T1000 (cell line): Measurements from ENCODE around the gene VCY.
"Not testable (repeated sequence)": the region's sequence is repeated elsewhere in the genome, so short reads cannot be mapped to it uniquely, and the experiment has no call there.

Experiments
- DNase-seq: peaks from one replicate; lab custom pipeline; 2025; ENCODE audit warnings: mixed read lengths; lab: John Stamatoyannopoulos, UW

VCY gene

DNA sequence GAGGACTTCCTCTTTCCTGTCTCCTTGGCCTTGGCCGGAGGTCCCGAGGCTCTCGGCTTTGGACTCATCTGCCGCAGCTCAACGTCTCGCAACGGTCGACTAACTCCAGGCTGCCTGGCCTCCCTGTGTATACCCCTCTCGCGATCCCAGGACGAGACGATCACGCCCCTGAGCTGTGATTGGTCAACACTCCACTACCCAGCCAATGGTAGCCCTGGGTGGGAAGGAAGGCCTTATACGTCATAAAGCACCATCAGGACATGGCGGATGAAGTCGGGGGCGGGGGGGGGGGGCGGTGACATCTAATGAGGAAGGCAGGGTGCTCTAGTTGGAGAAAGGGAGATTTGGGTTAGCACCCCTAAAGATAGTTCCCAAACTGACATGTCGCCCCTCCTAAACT lies at the start of gene VCY:
Gene VCY, minus strand, starts transcription at position 101 of the 400 bp plus-strand sequence. Its CDS starts 33 bp downstream, at position 68.
- DNase-seq, result not testable (repeated sequence)

DNA sequence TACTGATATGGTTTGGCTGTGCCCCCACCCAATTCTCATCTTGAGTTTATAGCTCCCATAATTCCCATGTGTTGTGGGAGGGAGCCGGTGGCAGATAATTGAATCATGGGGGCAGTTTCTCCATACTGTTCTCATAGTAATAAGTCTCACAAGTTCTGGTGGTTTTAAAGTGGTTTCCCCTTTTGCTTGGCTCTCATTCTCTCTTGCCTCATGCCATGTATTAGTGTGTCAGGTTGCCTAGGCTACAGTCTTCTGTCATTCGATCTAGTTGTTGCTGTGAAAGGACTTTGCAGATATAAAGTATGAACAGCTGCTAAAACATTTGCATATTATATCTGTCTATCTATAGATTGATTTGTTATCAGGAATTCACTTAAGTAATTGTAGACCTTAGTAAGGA lies 44.1 kb upstream of the VCY start:
- DNase-seq, result not testable (repeated sequence)

DNA sequence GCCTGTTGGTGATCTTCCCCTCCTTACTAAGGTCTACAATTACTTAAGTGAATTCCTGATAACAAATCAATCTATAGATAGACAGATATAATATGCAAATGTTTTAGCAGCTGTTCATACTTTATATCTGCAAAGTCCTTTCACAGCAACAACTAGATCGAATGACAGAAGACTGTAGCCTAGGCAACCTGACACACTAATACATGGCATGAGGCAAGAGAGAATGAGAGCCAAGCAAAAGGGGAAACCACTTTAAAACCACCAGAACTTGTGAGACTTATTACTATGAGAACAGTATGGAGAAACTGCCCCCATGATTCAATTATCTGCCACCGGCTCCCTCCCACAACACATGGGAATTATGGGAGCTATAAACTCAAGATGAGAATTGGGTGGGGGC lies 25.6 kb upstream of the VCY start:
- DNase-seq, result not testable (repeated sequence)

DNA sequence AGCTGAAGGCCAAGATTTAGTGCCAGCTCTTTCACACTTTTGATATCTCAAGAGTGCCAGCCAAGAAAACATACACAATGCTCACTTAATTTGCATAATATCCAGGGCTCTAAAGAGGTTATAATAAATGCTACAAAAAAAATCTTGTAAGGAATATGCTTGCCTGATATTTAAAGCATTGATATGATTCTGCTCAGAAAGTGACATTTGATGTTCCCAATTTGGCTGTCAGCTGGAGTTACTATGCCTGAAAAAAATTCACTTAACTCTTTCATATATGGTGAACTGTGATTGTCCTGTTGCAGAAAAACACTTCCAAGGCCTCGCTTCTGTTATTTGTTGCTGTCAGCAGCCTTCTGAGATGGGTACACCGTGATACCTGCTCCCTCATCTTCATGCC lies 43.9 kb downstream of the VCY start:
- not testable (repeated sequence) for DNase-seq
